Upper lobe of left lung (tissue), 4 donors: Measurements from ENCODE around the gene CUBN.

Source experiments
- POLR2A ChIP-seq, 4 donors: fragments of 450-650 bp; IDR thresholded peaks; one replicate each; pipeline ENCODE4 v1.5.1; 2016 to 2017; ENCODE audit warnings: antibody characterized with exemption in 4 of 4, mild to moderate bottlenecking in 2 of 4
- TF ChIP-seq, protein P1 (sequence below), 6 experiments: fragments of 450-650 bp in 4 of 6; fragments of 200-600 bp in 2 of 6; sonication (generic) in 2 of 6; IDR thresholded peaks; one replicate each; pipeline ENCODE4 v1.5.1; 2016 to 2019; ENCODE audit warnings: antibody characterized with exemption in 6 of 6

DNA sequence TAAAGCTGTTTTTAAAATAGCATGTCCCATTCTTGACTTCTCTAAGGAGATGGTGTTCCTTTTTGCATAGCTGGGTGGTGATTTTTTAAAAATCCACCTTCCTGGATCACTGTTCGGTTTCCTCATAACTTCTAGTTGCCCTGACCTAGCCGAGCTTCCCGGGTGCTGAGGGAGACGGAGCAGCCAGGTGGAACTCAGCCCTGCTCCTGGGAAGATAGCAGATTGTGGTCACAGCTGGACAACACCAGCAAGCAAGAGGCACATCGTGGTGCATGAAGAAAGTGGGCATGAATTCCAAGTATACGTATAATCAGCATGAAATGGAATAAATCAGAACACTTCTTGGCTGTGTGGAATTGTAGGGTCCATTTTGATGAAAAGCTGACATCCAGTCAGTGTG, 238.9 kb downstream of the CUBN start:
- TF ChIP-seq POLR2A (IDR thresholded peaks at IDR 0.05) = no peak
- TF ChIP-seq, protein P1, sequence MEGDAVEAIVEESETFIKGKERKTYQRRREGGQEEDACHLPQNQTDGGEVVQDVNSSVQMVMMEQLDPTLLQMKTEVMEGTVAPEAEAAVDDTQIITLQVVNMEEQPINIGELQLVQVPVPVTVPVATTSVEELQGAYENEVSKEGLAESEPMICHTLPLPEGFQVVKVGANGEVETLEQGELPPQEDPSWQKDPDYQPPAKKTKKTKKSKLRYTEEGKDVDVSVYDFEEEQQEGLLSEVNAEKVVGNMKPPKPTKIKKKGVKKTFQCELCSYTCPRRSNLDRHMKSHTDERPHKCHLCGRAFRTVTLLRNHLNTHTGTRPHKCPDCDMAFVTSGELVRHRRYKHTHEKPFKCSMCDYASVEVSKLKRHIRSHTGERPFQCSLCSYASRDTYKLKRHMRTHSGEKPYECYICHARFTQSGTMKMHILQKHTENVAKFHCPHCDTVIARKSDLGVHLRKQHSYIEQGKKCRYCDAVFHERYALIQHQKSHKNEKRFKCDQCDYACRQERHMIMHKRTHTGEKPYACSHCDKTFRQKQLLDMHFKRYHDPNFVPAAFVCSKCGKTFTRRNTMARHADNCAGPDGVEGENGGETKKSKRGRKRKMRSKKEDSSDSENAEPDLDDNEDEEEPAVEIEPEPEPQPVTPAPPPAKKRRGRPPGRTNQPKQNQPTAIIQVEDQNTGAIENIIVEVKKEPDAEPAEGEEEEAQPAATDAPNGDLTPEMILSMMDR (IDR thresholded peaks at IDR 0.05) = no peak
